Body of pancreas (tissue), 4 donors: ENCODE measurements around the gene ABCC4.

ENCODE experiments used
- POLR2A ChIP-seq, 3 donors: fragments of 450-650 bp; IDR thresholded peaks; one replicate each; pipeline ENCODE4 v1.6.1; 2016; ENCODE audit warnings: antibody characterized with exemption in 3 of 3, mild to moderate bottlenecking in 2 of 3
- TF ChIP-seq, protein P1 (sequence below), 7 experiments: fragments of 450-650 bp in 4 of 7; fragments of 200-600 bp in 3 of 7; sonication (generic) in 3 of 7; IDR thresholded peaks; one replicate each; pipeline ENCODE4 v1.5.1; 2016 to 2019; ENCODE audit warnings: antibody characterized with exemption in 7 of 7

DNA sequence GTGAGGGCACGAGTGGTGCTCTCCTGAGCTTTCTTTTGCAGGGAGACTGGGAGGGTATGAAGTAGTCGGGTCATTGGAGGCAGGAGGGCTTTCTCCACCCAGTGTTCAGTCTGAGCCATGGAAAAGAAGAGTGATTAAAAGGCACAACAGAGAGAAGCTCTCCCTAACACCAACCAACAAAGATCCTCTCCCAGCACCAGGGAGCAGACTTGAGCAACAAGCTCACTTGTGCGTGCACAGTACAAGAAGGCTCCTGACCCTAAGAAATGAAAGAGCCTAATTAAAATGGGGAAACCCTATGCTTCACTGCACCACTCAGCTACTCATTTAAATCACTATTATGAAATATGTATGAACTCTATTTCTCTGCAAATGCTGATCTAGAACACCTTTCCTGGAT is 312.6 kb downstream of the ABCC4 start:
- TF ChIP-seq, protein P1, sequence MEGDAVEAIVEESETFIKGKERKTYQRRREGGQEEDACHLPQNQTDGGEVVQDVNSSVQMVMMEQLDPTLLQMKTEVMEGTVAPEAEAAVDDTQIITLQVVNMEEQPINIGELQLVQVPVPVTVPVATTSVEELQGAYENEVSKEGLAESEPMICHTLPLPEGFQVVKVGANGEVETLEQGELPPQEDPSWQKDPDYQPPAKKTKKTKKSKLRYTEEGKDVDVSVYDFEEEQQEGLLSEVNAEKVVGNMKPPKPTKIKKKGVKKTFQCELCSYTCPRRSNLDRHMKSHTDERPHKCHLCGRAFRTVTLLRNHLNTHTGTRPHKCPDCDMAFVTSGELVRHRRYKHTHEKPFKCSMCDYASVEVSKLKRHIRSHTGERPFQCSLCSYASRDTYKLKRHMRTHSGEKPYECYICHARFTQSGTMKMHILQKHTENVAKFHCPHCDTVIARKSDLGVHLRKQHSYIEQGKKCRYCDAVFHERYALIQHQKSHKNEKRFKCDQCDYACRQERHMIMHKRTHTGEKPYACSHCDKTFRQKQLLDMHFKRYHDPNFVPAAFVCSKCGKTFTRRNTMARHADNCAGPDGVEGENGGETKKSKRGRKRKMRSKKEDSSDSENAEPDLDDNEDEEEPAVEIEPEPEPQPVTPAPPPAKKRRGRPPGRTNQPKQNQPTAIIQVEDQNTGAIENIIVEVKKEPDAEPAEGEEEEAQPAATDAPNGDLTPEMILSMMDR (IDR thresholded peaks at IDR 0.05) = no peak
- no peak for TF ChIP-seq POLR2A (IDR thresholded peaks at IDR 0.05)
